IMR-90 (cell line): ENCODE results near the gene IGF2. TPM values are rescaled to one million over a fixed set of nuclear protein-coding genes. Genes with fewer than 3 reads are reported as not detected.

Experiments used
- ATAC-seq: fragments of 200-7000 bp; cut with Tn5 transposase; 2 replicates; pipeline ENCODE4 v1.9.1; 2020; ENCODE audit warnings: low read depth, mild to moderate bottlenecking, moderate library complexity
- BruUV-seq: library from RNA; stranded (reverse); fragments of 400-500 nt; replicated peaks from 2 replicates; lab custom pipeline; 2021; lab: Mats Ljungman, UMichigan
- CTCF ChIA-PET: fragments of 300-600 bp; formaldehyde crosslinking; extraction: SDS; loops from one replicate; lab custom pipeline; 2021; ENCODE audit warnings: antibody characterized with exemption; lab: Yijun Ruan, JAX
- POLR2A ChIA-PET: fragments of 300-600 bp; sonication (Branson Sonifier 250); formaldehyde crosslinking; loops from one replicate; lab custom pipeline; 2022; ENCODE audit warnings: antibody characterized with exemption; ENCODE audit not compliant: unreplicated experiment; lab: Charles Lee
- DNase-seq: peaks from one replicate; pipeline ENCODE4 v3.0.0; 2013
- H2AFZ ChIP-seq: replicated peaks from 2 replicates; pipeline ENCODE3; 2013; ENCODE audit warnings: low read length, mild to moderate bottlenecking; ENCODE audit not compliant: poor library complexity
- H2AK5ac ChIP-seq: 2 replicates; pipeline ENCODE4 v1.6.1; 2013; ENCODE audit warnings: low read depth, low read length, inconsistent platforms
- H2AK9ac ChIP-seq: replicated peaks from 2 replicates; pipeline ENCODE3; 2013; ENCODE audit warnings: mild to moderate bottlenecking, low read depth, low read length, moderate library complexity; ENCODE audit not compliant: poor library complexity
- H2BK120ac ChIP-seq: 2 replicates; pipeline ENCODE4 v1.6.1; 2013; ENCODE audit warnings: low read depth, low read length, inconsistent platforms
- H2BK15ac ChIP-seq: 3 replicates; pipeline ENCODE4 v1.6.1; 2013; ENCODE audit warnings: low read depth, low read length, inconsistent platforms
- H2BK20ac ChIP-seq: 2 replicates; pipeline ENCODE4 v1.6.1; 2013; ENCODE audit warnings: low read depth, mild to moderate bottlenecking, inconsistent platforms, low read length, moderate library complexity
- H2BK5ac ChIP-seq: 2 replicates; pipeline ENCODE4 v1.6.1; 2013; ENCODE audit warnings: mild to moderate bottlenecking, low read depth, low read length, inconsistent platforms; ENCODE audit not compliant: poor library complexity, severe bottlenecking
- H3K14ac ChIP-seq: replicated peaks from 2 replicates; pipeline ENCODE4 v1.6.1; 2013; ENCODE audit warnings: low read depth, low read length, inconsistent platforms
- H3K18ac ChIP-seq: 2 replicates; pipeline ENCODE4 v1.6.1; 2013; ENCODE audit warnings: low read depth, low read length, control low read depth
- H3K23ac ChIP-seq: 2 replicates; pipeline ENCODE4 v1.6.1; 2013; ENCODE audit warnings: low read depth, low read length, inconsistent platforms
- H3K27ac ChIP-seq: 2 replicates; pipeline ENCODE4 v1.5.1; 2013; ENCODE audit warnings: mild to moderate bottlenecking, control low read depth, low read length; ENCODE audit not compliant: insufficient read depth
- H3K27me3 ChIP-seq: 2 replicates; pipeline ENCODE4 v1.6.1; 2013; ENCODE audit warnings: low read length; ENCODE audit not compliant: control insufficient read depth, insufficient read depth
- H3K36me3 ChIP-seq: 2 replicates; pipeline ENCODE4 v1.6.1; 2013; ENCODE audit warnings: low read length, mixed read lengths; ENCODE audit not compliant: control insufficient read depth, insufficient read depth
- H3K4ac ChIP-seq: 2 replicates; pipeline ENCODE4 v1.6.1; 2013; ENCODE audit warnings: low read depth, low read length, inconsistent platforms
- H3K4me1 ChIP-seq: 2 replicates; pipeline ENCODE4 v1.6.1; 2013; ENCODE audit warnings: low read length, mixed read lengths; ENCODE audit not compliant: control insufficient read depth, insufficient read depth
- H3K4me2 ChIP-seq: 2 replicates; pipeline ENCODE4 v1.6.1; 2013; ENCODE audit warnings: low read depth, mild to moderate bottlenecking, control low read depth, low read length, moderate library complexity
- H3K4me3 ChIP-seq: 2 replicates; pipeline ENCODE4 v1.5.1; 2013; ENCODE audit warnings: low read depth, mild to moderate bottlenecking, control low read depth, low read length, moderate library complexity; ENCODE audit not compliant: insufficient read depth
- H3K56ac ChIP-seq: 2 replicates; pipeline ENCODE4 v1.6.1; 2013; ENCODE audit warnings: low read length, inconsistent platforms; ENCODE audit not compliant: insufficient read depth; ENCODE audit errors: extremely low read depth
- H3K79me1 ChIP-seq, 2 experiments: 2 replicates each; pipeline ENCODE4 v1.6.1; 2013; ENCODE audit warnings: low read length in 2 of 2, inconsistent platforms in 1 of 2, low read depth in 1 of 2
- H3K9ac ChIP-seq: 2 replicates; pipeline ENCODE4 v1.6.1; 2013; ENCODE audit warnings: low read depth, low read length, control low read depth
- H3K9me1 ChIP-seq: 2 replicates; pipeline ENCODE4 v1.6.1; 2013; ENCODE audit warnings: low read length, inconsistent platforms; ENCODE audit not compliant: insufficient read depth
- H3K9me3 ChIP-seq: 2 replicates; pipeline ENCODE4 v1.6.1; 2013; ENCODE audit warnings: low read length; ENCODE audit not compliant: control insufficient read depth, insufficient read depth
- H4K20me1 ChIP-seq: 2 replicates; pipeline ENCODE4 v1.6.1; 2013; ENCODE audit warnings: low read length, inconsistent platforms; ENCODE audit not compliant: insufficient read depth
- H4K5ac ChIP-seq: 2 replicates; pipeline ENCODE4 v1.6.1; 2013; ENCODE audit warnings: mild to moderate bottlenecking, low read depth, low read length, control low read depth
- H4K8ac ChIP-seq, 2 experiments: 2 replicates each; pipeline ENCODE4 v1.6.1; 2013; ENCODE audit warnings: low read depth in 2 of 2, low read length in 2 of 2, control low read depth in 1 of 2, inconsistent platforms in 1 of 2
- H4K91ac ChIP-seq: 2 replicates; pipeline ENCODE4 v1.6.1; 2013; ENCODE audit warnings: low read depth, low read length, inconsistent platforms; ENCODE audit not compliant: insufficient read depth
- FOS ChIP-seq: fragments of 150-350 bp; IDR thresholded peaks from 2 replicates; pipeline ENCODE4 v1.6.1; 2016; ENCODE audit warnings: low read depth, low read length
- SMC3 ChIP-seq: fragments of 150-350 bp; IDR thresholded peaks from 2 replicates; pipeline ENCODE4 v1.6.1; 2016; ENCODE audit warnings: low read depth, mild to moderate bottlenecking, antibody characterized with exemption, low read length, moderate library complexity
- WGBS, 2 experiments: methylation state at CpG; one replicate each; pipeline versions ENCODE4 v1.1.5 to v1.1.7; 2013; ENCODE audit warnings: missing lambda C conversion rate in 2 of 2; ENCODE audit not compliant: insufficient read length in 1 of 2; ENCODE audit errors: extremely low coverage in 2 of 2; 5-methylcytosine and 5-hydroxymethylcytosine counted together
- dilution Hi-C: fragments of 300-500 bp; cut with HindIII; formaldehyde crosslinking; loops from one replicate; pipeline ENCODE4 v1.14.3; 2018; ENCODE audit warnings: low sequenced_read_pairs; ENCODE audit not compliant: unreplicated experiment
- in situ Hi-C: fragments of 300-500 bp; cut with MboI; formaldehyde crosslinking; loops from 3 replicates; pipeline ENCODE4 v1.14.3; 2019; ENCODE audit warnings: low sequenced_read_pairs, inconsistent platforms, mixed read lengths
- intact Hi-C: fragments of 100-400 bp; cut with micrococcal nuclease; formaldehyde crosslinking; loops from 2 replicates; pipeline ENCODE4 v1.10.0; 2022
- polyA plus RNA-seq, 3 experiments: library from polyadenylated mRNA; depleted of rRNA; stranded (reverse); fragments of >200 nt; gene quantifications; 2 replicates each; pipeline ENCODE4 v1.2.3, GENCODE V29; 2012; ENCODE audit warnings: low replicate concordance in 1 of 3
- total RNA-seq: library from RNA; depleted of rRNA; stranded (reverse); fragments of >200 nt; gene quantifications from 2 replicates; pipeline ENCODE4 v1.2.3, GENCODE V29; 2012

Gene IGF2
- total and polyA plus RNA-seq, 2 of the 4 experiments (the other 2 are of a cell fraction) = 2.3 to 21.8 TPM

GRCh38 chr11:2153581-2154194, 14.5 kb upstream of the IGF2 start:
- H3K56ac ChIP-seq = no peak overlapping the region
- no peak overlapping the region for H3K9ac ChIP-seq
- H2BK15ac ChIP-seq = no peak overlapping the region
- no peaks in the 10 kb centered on the region for H3K9me3 ChIP-seq
- H3K4me3 ChIP-seq = no peak overlapping the region
- no TSS peak for BruUV-seq
- no peak overlapping the region for H3K4ac ChIP-seq
- no peak overlapping the region for H4K8ac ChIP-seq
- no peaks in the 10 kb centered on the region for H3K79me1 ChIP-seq
- H3K27ac ChIP-seq = no peak overlapping the region
- H2BK20ac ChIP-seq = no peak overlapping the region
- no peak overlapping the region for H2AFZ ChIP-seq
- H3K14ac ChIP-seq = no peak overlapping the region
- CTCF ChIA-PET = interaction anchor here (1.5 to 5.3 kb wide), 3 partner anchors 117 to 501 kb away, joined by 4 to 98 read pairs (median 5); no protein-coding TSS in a partner anchor
- no peaks in the 10 kb centered on the region for H3K4me1 ChIP-seq
- 62% methylated on average over 9 of the region's 14 CpGs; no CpG with 5 or more reads in 1 of the 2 experiments for WGBS, 2 experiments
- ATAC-seq (no peak), DNase-seq (no peak)
- H3K36me3 ChIP-seq = no peaks in the 10 kb centered on the region
- no peak overlapping the region for H2AK5ac ChIP-seq
- dilution Hi-C loops = no loop called here
- H2BK120ac ChIP-seq = no peak overlapping the region
- peaks cover 3% of the 10 kb centered on the region; the same call in 1 of the 2 replicates for H4K20me1 ChIP-seq
- in situ Hi-C loops = loop anchor here (5.0 kb wide), 2 partner anchors 271 to 456 kb away; partner anchors contain the start of gene KRTAP5-6
- H3K18ac ChIP-seq = no peak overlapping the region
- intact Hi-C loops = no loop called here
- peaks cover 22% of the 10 kb centered on the region for H3K27me3 ChIP-seq
- no peak overlapping the region for H2BK5ac ChIP-seq
- no peak overlapping the region for H2AK9ac ChIP-seq
- H3K23ac ChIP-seq = no peak overlapping the region
- no peak overlapping the region for H4K91ac ChIP-seq
- H3K4me2 ChIP-seq = no peak overlapping the region
- POLR2A ChIA-PET = no interaction called here
- TF ChIP-seq FOS (no peak), SMC3 (no peak)
- no peak overlapping the region for H4K5ac ChIP-seq
- no peaks in the 10 kb centered on the region for H3K9me1 ChIP-seq
